ENCODE data around the gene TMEFF1.

Gene TMEFF1

DNA sequence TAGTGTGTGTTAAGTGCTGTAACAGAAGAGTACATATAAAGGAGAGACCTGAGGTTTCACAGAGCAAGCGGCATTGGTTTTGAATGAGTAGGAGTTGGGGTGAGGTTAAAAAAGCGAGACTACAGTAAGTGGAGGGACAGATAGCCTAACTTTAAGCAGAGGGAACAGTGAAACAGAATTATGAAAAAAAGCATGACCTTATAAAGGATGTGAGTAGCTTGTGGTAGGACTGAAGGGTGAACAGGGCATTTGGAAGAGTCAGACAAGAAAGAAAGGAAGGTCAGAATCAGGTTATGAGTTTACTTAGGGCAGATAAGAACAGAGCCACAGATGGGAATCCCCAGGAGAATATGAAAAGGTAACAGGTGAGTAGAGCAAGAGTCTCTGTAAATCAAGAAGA lies 23.5 kb upstream of the TMEFF1 start:
- Histone ChIP-seq H3F3A (ENCODE audit: insufficient read depth) (no peaks in the 10 kb centered on the region), H3K79me2 (ENCODE audit: insufficient read depth, low read length) (no peaks in the 10 kb centered on the region), H3K9ac (ENCODE audit: low read length) (no peak overlapping the region), H3K9me2 (replicated peaks; ENCODE audit: insufficient read depth, low read length) (no peaks in the 10 kb centered on the region), H3K36me3 (ENCODE audit: low read length) (no peaks in the 10 kb centered on the region), H3K9me3 (ENCODE audit: insufficient read depth, low read length) (no peaks in the 10 kb centered on the region), H3K4me3 (ENCODE audit: insufficient read depth, low read length, poor library complexity, severe bottlenecking) (no peak overlapping the region), H3K27ac (ENCODE audit: low read depth, low read length) (no peak overlapping the region), H3K4me2 (ENCODE audit: low read depth, low read length, poor library complexity, severe bottlenecking) (no peak overlapping the region), H3K27me3 (ENCODE audit: low read length) (no peaks in the 10 kb centered on the region), H2AFZ (ENCODE audit: low read depth, low read length, severe bottlenecking) (no peak overlapping the region), H4K20me1 (ENCODE audit: low read depth, low read length) (no peaks in the 10 kb centered on the region)
- no peak for TF ChIP-seq CTCF (IDR thresholded peaks at IDR 0.05; ENCODE audit: insufficient read depth, low read length, poor library complexity, severe bottlenecking)

GRCh38 chr9:100452894-100453293 lies 20.1 kb upstream of the TMEFF1 start:
- no peaks in the 10 kb centered on the region for H3K9me3 ChIP-seq (ENCODE audit: insufficient read depth, low read length)
- no peaks in the 10 kb centered on the region for H3K79me2 ChIP-seq (ENCODE audit: insufficient read depth, low read length)
- no peaks in the 10 kb centered on the region for H3K27me3 ChIP-seq (ENCODE audit: low read length)
- H4K20me1 ChIP-seq (ENCODE audit: low read depth, low read length), result no peaks in the 10 kb centered on the region
- no peak overlapping the region for H3K4me2 ChIP-seq (ENCODE audit: low read depth, low read length, poor library complexity, severe bottlenecking)
- TF ChIP-seq EZH2phosphoT487 (conservative IDR thresholded peaks at IDR 0.05; ENCODE audit: low read length) (no peak), CTCF (IDR thresholded peaks at IDR 0.05; ENCODE audit: insufficient read depth, low read length, poor library complexity, severe bottlenecking) (no peak)
- no peak overlapping the region for H3K27ac ChIP-seq (ENCODE audit: low read depth, low read length)
- no peaks in the 10 kb centered on the region for H3K9me2 ChIP-seq (replicated peaks; ENCODE audit: insufficient read depth, low read length)
- H3K9ac ChIP-seq (ENCODE audit: low read length), result no peak overlapping the region
- no peak overlapping the region for H2AFZ ChIP-seq (ENCODE audit: low read depth, low read length, severe bottlenecking)
- H3K36me3 ChIP-seq (ENCODE audit: low read length), result no peaks in the 10 kb centered on the region
- no peak overlapping the region for H3K4me3 ChIP-seq (ENCODE audit: insufficient read depth, low read length, poor library complexity, severe bottlenecking)
- no peaks in the 10 kb centered on the region for H3F3A ChIP-seq (ENCODE audit: insufficient read depth)

DNA sequence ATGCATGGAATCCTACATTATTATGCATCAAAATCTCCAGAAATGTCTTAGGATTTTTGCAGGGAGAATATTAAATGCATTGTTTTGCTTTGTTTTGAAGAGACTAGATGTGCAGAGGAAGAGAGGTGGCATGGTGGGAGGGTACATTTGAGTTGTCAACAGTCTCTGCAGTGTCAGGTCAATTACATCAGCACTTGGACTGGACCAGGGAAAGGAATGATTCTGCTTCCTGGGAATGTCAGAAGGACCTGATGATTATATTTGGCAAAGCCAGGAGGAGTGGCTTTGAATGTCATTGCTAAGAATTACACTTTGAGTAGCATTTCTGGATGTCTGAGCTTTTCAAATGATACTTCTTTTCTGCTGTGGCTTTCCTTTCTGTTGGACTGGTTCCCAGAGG lies 17.5 kb upstream of the TMEFF1 start:
- H4K20me1 ChIP-seq (ENCODE audit: low read depth, low read length), result no peaks in the 10 kb centered on the region
- H3K27me3 ChIP-seq (ENCODE audit: low read length), result no peaks in the 10 kb centered on the region
- H3K27ac ChIP-seq (ENCODE audit: low read depth, low read length), result no peak overlapping the region
- H3K36me3 ChIP-seq (ENCODE audit: low read length), result no peaks in the 10 kb centered on the region
- H3F3A ChIP-seq (ENCODE audit: insufficient read depth), result no peaks in the 10 kb centered on the region
- no peak overlapping the region for H3K4me2 ChIP-seq (ENCODE audit: low read depth, low read length, poor library complexity, severe bottlenecking)
- no peaks in the 10 kb centered on the region for H3K79me2 ChIP-seq (ENCODE audit: insufficient read depth, low read length)
- no peaks in the 10 kb centered on the region for H3K9me3 ChIP-seq (ENCODE audit: insufficient read depth, low read length)
- no peak for TF ChIP-seq CTCF (IDR thresholded peaks at IDR 0.05; ENCODE audit: insufficient read depth, low read length, poor library complexity, severe bottlenecking)
- TF ChIP-seq EZH2phosphoT487 (conservative IDR thresholded peaks at IDR 0.05; ENCODE audit: low read length), result no peak
- H3K4me3 ChIP-seq (ENCODE audit: insufficient read depth, low read length, poor library complexity, severe bottlenecking), result no peak overlapping the region
- H3K9ac ChIP-seq (ENCODE audit: low read length), result no peak overlapping the region
- H2AFZ ChIP-seq (ENCODE audit: low read depth, low read length, severe bottlenecking), result no peak overlapping the region
- H3K9me2 ChIP-seq (replicated peaks; ENCODE audit: insufficient read depth, low read length), result no peaks in the 10 kb centered on the region

DNA sequence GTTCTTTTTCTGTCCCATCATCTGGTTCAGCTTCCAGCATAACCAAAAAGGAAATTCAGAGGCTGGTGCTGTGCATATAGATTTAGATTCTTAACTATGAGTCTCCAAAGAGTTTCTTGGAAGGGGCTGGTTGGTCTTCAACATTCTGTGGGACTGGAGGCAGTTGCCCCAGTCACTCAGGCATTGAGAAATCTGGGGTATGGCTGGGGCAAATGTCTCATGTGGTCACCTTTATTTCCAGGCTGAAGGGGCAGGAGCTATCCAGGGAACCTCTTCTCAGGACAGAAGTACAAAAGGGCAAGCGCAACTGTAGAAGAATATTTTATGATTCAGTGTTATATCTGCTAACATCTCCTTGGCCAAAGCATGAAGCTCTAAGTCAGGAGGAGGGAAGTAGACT lies 15.4 kb upstream of the TMEFF1 start:
- no peak overlapping the region for H3K27ac ChIP-seq (ENCODE audit: low read depth, low read length)
- TF ChIP-seq CTCF (IDR thresholded peaks at IDR 0.05; ENCODE audit: insufficient read depth, low read length, poor library complexity, severe bottlenecking) (no peak), EZH2phosphoT487 (conservative IDR thresholded peaks at IDR 0.05; ENCODE audit: low read length) (no peak)
- H3F3A ChIP-seq (ENCODE audit: insufficient read depth), result no peaks in the 10 kb centered on the region
- no peaks in the 10 kb centered on the region for H4K20me1 ChIP-seq (ENCODE audit: low read depth, low read length)
- H3K9ac ChIP-seq (ENCODE audit: low read length), result no peak overlapping the region
- no peak overlapping the region for H3K4me2 ChIP-seq (ENCODE audit: low read depth, low read length, poor library complexity, severe bottlenecking)
- H3K27me3 ChIP-seq (ENCODE audit: low read length), result no peaks in the 10 kb centered on the region
- no peak overlapping the region for H3K4me3 ChIP-seq (ENCODE audit: insufficient read depth, low read length, poor library complexity, severe bottlenecking)
- H3K79me2 ChIP-seq (ENCODE audit: insufficient read depth, low read length), result no peaks in the 10 kb centered on the region
- H2AFZ ChIP-seq (ENCODE audit: low read depth, low read length, severe bottlenecking), result no peak overlapping the region
- H3K9me2 ChIP-seq (replicated peaks; ENCODE audit: insufficient read depth, low read length), result no peaks in the 10 kb centered on the region
- H3K36me3 ChIP-seq (ENCODE audit: low read length), result no peaks in the 10 kb centered on the region
- no peaks in the 10 kb centered on the region for H3K9me3 ChIP-seq (ENCODE audit: insufficient read depth, low read length)

All from SU-DHL-6 (cell line).